ENCODE data around the gene APOO. TPM values are rescaled to one million over a fixed set of nuclear protein-coding genes. Genes with fewer than 3 reads are reported as not detected.

The APOO gene
- total and polyA plus RNA-seq, 9 donors, result 6.0 to 39.5 (median 13.3) TPM

GRCh38 chrX:23911126-23911835, 3.5 kb upstream of the APOO start:
- TF ChIP-seq CTCF (IDR thresholded peaks at IDR 0.05) (no peak), POLR2A (IDR thresholded peaks at IDR 0.05) (no peak), EP300 (IDR thresholded peaks at IDR 0.05) (no peak)
- Histone ChIP-seq H3K36me3 (no peaks in the 10 kb centered on the region), H3K27ac (no peak overlapping the region), H3K4me1 (ENCODE audit: insufficient read depth) (no peaks in the 10 kb centered on the region), H3K27me3 (no peaks in the 10 kb centered on the region), H3K4me3 (no peak overlapping the region), H3K9me3 (no peaks in the 10 kb centered on the region)
- 65 to 73% (median 72%) methylated on average over 5 of the region's 5 CpGs for WGBS, 3 donors
- intact Hi-C loops (cut with DNase I), result no loop called here
- DNase-seq, result no peak

GRCh38 chrX:23908219-23909004, 674 bp upstream of the APOO start:
- Histone ChIP-seq H3K27ac (peak overlapping the region in 1 of 2 donors; percentile 78), H3K36me3 (no peaks in the 10 kb centered on the region), H3K9me3 (no peaks in the 10 kb centered on the region), H3K4me3 (peak overlapping the region; percentile 60), H3K27me3 (no peaks in the 10 kb centered on the region), H3K4me1 (ENCODE audit: insufficient read depth) (no peaks in the 10 kb centered on the region)
- no peak for DNase-seq
- intact Hi-C loops (cut with DNase I), result loop anchor here (5.0 to 10.0 kb wide), 4 partner anchors 116 to 214 kb away; partner anchors contain the start of genes EIF2S3 (in 1 of the 4), KLHL15 (in 1 of the 4) and SAT1 (in 1 of the 4)
- TF ChIP-seq CTCF (IDR thresholded peaks at IDR 0.05), result no peak
- no peak for TF ChIP-seq EP300 (IDR thresholded peaks at IDR 0.05)
- no peak for TF ChIP-seq POLR2A (IDR thresholded peaks at IDR 0.05)
- WGBS, 3 donors, result 37 to 39% (median 38%) methylated on average over 13 of the region's 13 CpGs

- DNase-seq, result no peak
- peak overlapping the region; percentile 60 for H3K4me3 ChIP-seq
- H3K27me3 ChIP-seq, result no peaks in the 10 kb centered on the region
- TF ChIP-seq POLR2A (IDR thresholded peaks at IDR 0.05), result no peak
- no peak for TF ChIP-seq CTCF (IDR thresholded peaks at IDR 0.05)
- TF ChIP-seq EP300 (IDR thresholded peaks at IDR 0.05), result no peak
- H3K9me3 ChIP-seq, result no peaks in the 10 kb centered on the region
- no peaks in the 10 kb centered on the region for H3K36me3 ChIP-seq
- H3K27ac ChIP-seq, result peak overlapping the region; percentile 64 to 78
- WGBS, 3 donors, result 31 to 35% (median 35%) methylated on average over 12 of the region's 12 CpGs
- intact Hi-C loops (cut with DNase I), result loop anchor here (5.0 to 10.0 kb wide), 4 partner anchors 118 to 212 kb away; partner anchors contain the start of genes EIF2S3 (in 1 of the 4), KLHL15 (in 1 of the 4) and SAT1 (in 1 of the 4)
- H3K4me1 ChIP-seq (ENCODE audit: insufficient read depth), result no peaks in the 10 kb centered on the region
These were observed 634 bp downstream of the APOO start for GRCh38 chrX:23907111-23907497.

- Histone ChIP-seq H3K27me3 (no peaks in the 10 kb centered on the region), H3K4me3 (no peak overlapping the region), H3K27ac (no peak overlapping the region), H3K9me3 (no peaks in the 10 kb centered on the region), H3K36me3 (no peaks in the 10 kb centered on the region), H3K4me1 (ENCODE audit: insufficient read depth) (peaks cover 3% of the 10 kb centered on the region)
- intact Hi-C loops (cut with DNase I), result loop anchor here (5.0 to 10.0 kb wide), 6 partner anchors 119 to 209 kb away; partner anchors contain the start of genes SAT1 (in 2 of the 4) and KLHL15 (in 1 of the 4)
- no peak for TF ChIP-seq CTCF (IDR thresholded peaks at IDR 0.05)
- TF ChIP-seq EP300 (IDR thresholded peaks at IDR 0.05), result no peak
- no peak for TF ChIP-seq POLR2A (IDR thresholded peaks at IDR 0.05)
- no peak for DNase-seq
- WGBS, 3 donors, result 55 to 70% (median 56%) methylated on average over 2 of the region's 2 CpGs
These were observed 3.6 kb downstream of the APOO start for GRCh38 chrX:23904096-23904495.
